ENCODE data around the gene MKX.

GRCh38 chr10:27741173-27742091 lies 4.2 kb downstream of the MKX start:
- no peak for TF ChIP-seq CTCF (IDR thresholded peaks at IDR 0.05)
- no peak for TF ChIP-seq EZH2 (IDR thresholded peaks at IDR 0.05; ENCODE audit: borderline replicate concordance, insufficient read depth, low read depth, low read length, poor library complexity, severe bottlenecking)

All from B cell (primary cell).